Measurements from ENCODE around the gene TNP1. TPM values are rescaled to one million over a fixed set of nuclear protein-coding genes. Genes with fewer than 3 reads are reported as not detected.

The TNP1 gene
- total and polyA plus RNA-seq, 2 donors (not counting 1 experiment from before 2014, with no cell fraction given) = not detected

DNA sequence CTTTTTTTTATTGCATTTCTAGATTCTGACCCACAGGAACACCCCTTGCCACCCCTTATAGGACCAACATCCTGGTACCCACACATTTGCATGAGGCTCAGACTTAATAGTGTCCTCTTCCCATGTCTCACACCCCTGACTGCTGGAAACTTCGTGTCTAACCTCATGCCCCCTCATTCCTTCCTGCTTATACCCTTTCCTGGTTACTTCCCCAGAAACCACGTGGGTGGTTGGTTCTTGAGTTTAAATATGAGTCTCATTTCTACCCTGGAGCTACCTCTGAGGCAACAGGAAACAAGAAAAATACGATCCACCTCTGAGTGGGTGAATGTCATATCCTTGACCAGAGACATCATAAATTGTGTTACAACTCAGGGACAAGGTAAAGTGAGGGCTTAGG is 1.6 kb downstream of the TNP1 start:
- H3K4me3 ChIP-seq (ENCODE audit: control extremely low read depth in 1 of 5, extremely low read depth in 1 of 5, insufficient read depth in 1 of 5, low read depth in 2 of 5, low read length in 4 of 5) = no peak overlapping the region
- intact Hi-C loops (cut with micrococcal nuclease) = no loop called here
- H3K9ac ChIP-seq (ENCODE audit: low read length) = no peak overlapping the region
- ATAC-seq (ENCODE audit: low read depth) (no peak), DNase-seq (no peak)
- no peak for TF ChIP-seq EZH2 (IDR thresholded peaks at IDR 0.05; ENCODE audit: borderline replicate concordance, insufficient read depth, low read depth, low read length, poor library complexity, severe bottlenecking)
- TF ChIP-seq, protein P1, sequence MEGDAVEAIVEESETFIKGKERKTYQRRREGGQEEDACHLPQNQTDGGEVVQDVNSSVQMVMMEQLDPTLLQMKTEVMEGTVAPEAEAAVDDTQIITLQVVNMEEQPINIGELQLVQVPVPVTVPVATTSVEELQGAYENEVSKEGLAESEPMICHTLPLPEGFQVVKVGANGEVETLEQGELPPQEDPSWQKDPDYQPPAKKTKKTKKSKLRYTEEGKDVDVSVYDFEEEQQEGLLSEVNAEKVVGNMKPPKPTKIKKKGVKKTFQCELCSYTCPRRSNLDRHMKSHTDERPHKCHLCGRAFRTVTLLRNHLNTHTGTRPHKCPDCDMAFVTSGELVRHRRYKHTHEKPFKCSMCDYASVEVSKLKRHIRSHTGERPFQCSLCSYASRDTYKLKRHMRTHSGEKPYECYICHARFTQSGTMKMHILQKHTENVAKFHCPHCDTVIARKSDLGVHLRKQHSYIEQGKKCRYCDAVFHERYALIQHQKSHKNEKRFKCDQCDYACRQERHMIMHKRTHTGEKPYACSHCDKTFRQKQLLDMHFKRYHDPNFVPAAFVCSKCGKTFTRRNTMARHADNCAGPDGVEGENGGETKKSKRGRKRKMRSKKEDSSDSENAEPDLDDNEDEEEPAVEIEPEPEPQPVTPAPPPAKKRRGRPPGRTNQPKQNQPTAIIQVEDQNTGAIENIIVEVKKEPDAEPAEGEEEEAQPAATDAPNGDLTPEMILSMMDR (IDR thresholded peaks at IDR 0.05) = no peak
- peaks cover 10% of the 10 kb centered on the region for H3K27me3 Mint-ChIP-seq
- H3K27ac ChIP-seq (ENCODE audit: low read length in 2 of 2) = no peak overlapping the region
- ChIA-PET POLR2A (no interaction called here), CTCF (no interaction called here)
- no peaks in the 10 kb centered on the region for H3K9me3 Mint-ChIP-seq (ENCODE audit: insufficient read depth)
- WGBS (ENCODE audit: insufficient coverage) = no CpG with 5 or more reads among the region's 3 CpGs
- no peaks in the 10 kb centered on the region for H3K4me1 Mint-ChIP-seq
- H3K27ac Mint-ChIP-seq = no peak overlapping the region
- H3K9me3 ChIP-seq (ENCODE audit: control extremely low read depth in 1 of 3, control insufficient read depth in 2 of 3, insufficient read depth in 1 of 3, low read length in 2 of 3) = no peaks in the 10 kb centered on the region
- no peak overlapping the region for H3K4me2 ChIP-seq (replicated peaks; ENCODE audit: low read depth, low read length, poor library complexity, severe bottlenecking)
- no peaks in the 10 kb centered on the region for H3K79me2 ChIP-seq (ENCODE audit: control insufficient read depth, insufficient read depth, low read length)
- no peaks in the 10 kb centered on the region for H3K27me3 ChIP-seq (replicated peaks in 1 of 4; ENCODE audit: control extremely low read depth in 1 of 4, control insufficient read depth in 3 of 4, insufficient read depth in 4 of 4, low read length in 3 of 4)
- no peaks in the 10 kb centered on the region for H3K36me3 ChIP-seq (replicated peaks in 1 of 2; ENCODE audit: control extremely low read depth in 1 of 2, control insufficient read depth in 1 of 2, extremely low read depth in 1 of 2, insufficient read depth in 2 of 2, low read length in 1 of 2)
- H3K4me3 Mint-ChIP-seq = no peak overlapping the region
- H2AFZ ChIP-seq (ENCODE audit: insufficient read depth, low read depth, low read length, poor library complexity, severe bottlenecking) = no peak overlapping the region
- no peaks in the 10 kb centered on the region for H4K20me1 ChIP-seq (ENCODE audit: control insufficient read depth, insufficient read depth, low read length, poor library complexity, severe bottlenecking)
- H3K4me1 ChIP-seq (ENCODE audit: control insufficient read depth in 2 of 2, insufficient read depth in 2 of 2, low read length in 2 of 2) = no peaks in the 10 kb centered on the region

GRCh38 chr2:216857131-216857550 is 2.7 kb downstream of the TNP1 start:
- Mint-ChIP-seq H3K27me3 (peaks cover 14% of the 10 kb centered on the region), H3K4me3 (no peak overlapping the region), H3K9me3 (ENCODE audit: insufficient read depth) (no peaks in the 10 kb centered on the region), H3K27ac (no peak overlapping the region), H3K4me1 (no peaks in the 10 kb centered on the region)
- POLR2A ChIA-PET = no interaction called here
- Histone ChIP-seq H3K9ac (ENCODE audit: low read length) (no peak overlapping the region), H3K4me2 (replicated peaks; ENCODE audit: low read depth, low read length, poor library complexity, severe bottlenecking) (no peak overlapping the region), H3K27ac (ENCODE audit: low read length in 2 of 2) (no peak overlapping the region), H3K4me3 (ENCODE audit: control extremely low read depth in 1 of 5, extremely low read depth in 1 of 5, insufficient read depth in 1 of 5, low read depth in 2 of 5, low read length in 4 of 5) (no peak overlapping the region), H4K20me1 (ENCODE audit: control insufficient read depth, insufficient read depth, low read length, poor library complexity, severe bottlenecking) (no peaks in the 10 kb centered on the region), H3K36me3 (replicated peaks in 1 of 2; ENCODE audit: control extremely low read depth in 1 of 2, control insufficient read depth in 1 of 2, extremely low read depth in 1 of 2, insufficient read depth in 2 of 2, low read length in 1 of 2) (no peaks in the 10 kb centered on the region), H3K4me1 (ENCODE audit: control insufficient read depth in 2 of 2, insufficient read depth in 2 of 2, low read length in 2 of 2) (no peaks in the 10 kb centered on the region), H3K9me3 (ENCODE audit: control extremely low read depth in 1 of 3, control insufficient read depth in 2 of 3, insufficient read depth in 1 of 3, low read length in 2 of 3) (no peaks in the 10 kb centered on the region), H3K79me2 (ENCODE audit: control insufficient read depth, insufficient read depth, low read length) (no peaks in the 10 kb centered on the region), H3K27me3 (replicated peaks in 1 of 4; ENCODE audit: control extremely low read depth in 1 of 4, control insufficient read depth in 3 of 4, insufficient read depth in 4 of 4, low read length in 3 of 4) (no peaks in the 10 kb centered on the region), H2AFZ (ENCODE audit: insufficient read depth, low read depth, low read length, poor library complexity, severe bottlenecking) (no peak overlapping the region)
- WGBS (ENCODE audit: insufficient coverage) = 50% methylated on average over 2 of the region's 3 CpGs
- intact Hi-C loops (cut with micrococcal nuclease) = no loop called here
- no peak for DNase-seq
- no peak for ATAC-seq (ENCODE audit: low read depth)
- CTCF ChIA-PET = no interaction called here
- TF ChIP-seq, protein P1 (IDR thresholded peaks at IDR 0.05) = no peak
- no peak for TF ChIP-seq EZH2 (IDR thresholded peaks at IDR 0.05; ENCODE audit: borderline replicate concordance, insufficient read depth, low read depth, low read length, poor library complexity, severe bottlenecking)

Data from B cell (primary cell).